Activated T-helper 1 cell treated with anti-CD3 and anti-CD28 coated beads, Interleukin-2, amount 50 U/mL, for 16 hours (primary cell): ENCODE results near the gene NUTM2G.
"Not testable (repeated sequence)": the region's sequence is repeated elsewhere in the genome, so short reads cannot be mapped to it uniquely, and the experiment has no call there.

ENCODE experiments used
- DNase-seq, 2 donors: peaks; one replicate each; pipeline ENCODE4 v3.0.0-alpha.2; 2020; ENCODE audit warnings: low read depth in 1 of 2, low spot score in 1 of 2

Gene NUTM2G

DNA sequence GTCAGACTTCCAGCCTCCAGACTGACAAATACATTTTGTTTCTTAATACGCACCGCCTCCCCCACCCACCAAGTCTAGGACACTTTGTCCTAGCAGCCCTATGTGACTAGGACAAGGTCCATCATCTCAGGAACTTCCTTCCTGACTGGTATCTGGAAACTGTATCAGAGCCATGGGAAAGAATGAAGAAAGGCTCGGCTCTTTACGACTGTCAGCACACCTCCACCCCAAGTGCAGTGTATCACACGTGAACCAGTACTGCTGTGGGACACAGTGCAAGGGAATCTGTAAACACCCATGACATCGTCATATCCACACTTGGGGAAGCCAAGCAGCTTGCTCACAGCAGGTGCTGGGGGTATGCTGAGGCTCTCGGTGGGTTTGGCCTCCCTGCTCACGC is 13.0 kb downstream of the NUTM2G start:
- DNase-seq = not testable (repeated sequence)

- DNase-seq = not testable (repeated sequence)
These were observed 13.5 kb downstream of the NUTM2G start for GRCh38 chr9:96942181-96942580.

DNA sequence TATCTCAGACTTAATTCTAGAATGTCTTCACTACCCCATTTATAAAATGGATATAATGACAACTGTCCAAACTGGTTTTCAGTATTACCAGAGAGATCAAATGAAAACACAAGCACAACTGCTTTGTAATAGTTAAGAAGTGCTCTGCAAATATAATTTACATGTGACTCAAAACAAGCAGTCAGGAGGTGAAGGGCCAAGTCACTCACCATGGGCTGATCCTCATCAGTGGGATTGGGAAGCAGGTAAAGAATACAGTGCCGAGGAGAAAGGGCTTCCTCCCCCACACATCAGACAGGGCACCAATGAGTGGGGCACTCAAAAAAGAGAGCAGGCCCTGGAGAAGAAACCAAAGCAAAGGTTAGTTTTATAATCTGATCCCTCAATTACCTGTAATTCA is 20.7 kb downstream of the NUTM2G start:
- not testable (repeated sequence) for DNase-seq

- DNase-seq = not testable (repeated sequence)
These were observed 21.9 kb downstream of the NUTM2G start for GRCh38 chr9:96950539-96950938.

DNA sequence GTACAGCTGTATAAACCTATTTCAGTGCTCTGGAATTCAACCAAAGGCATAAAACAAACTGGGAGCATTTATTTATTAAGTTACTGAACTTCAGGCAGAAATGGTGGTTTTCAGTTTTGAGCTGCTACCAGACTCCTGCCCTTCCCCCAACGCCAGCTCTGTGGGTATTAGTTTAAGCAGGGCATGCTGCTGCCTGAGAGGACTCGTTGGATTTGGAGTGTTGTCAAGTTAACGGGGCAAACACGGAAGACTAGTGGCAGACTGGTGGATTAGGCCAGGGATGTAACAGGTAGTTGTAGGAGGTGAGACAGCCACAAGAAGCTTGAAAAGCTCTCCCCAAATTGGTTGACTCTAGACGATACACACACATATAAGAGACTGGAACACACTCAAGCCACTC is 38.9 kb downstream of the NUTM2G start:
- not testable (repeated sequence) for DNase-seq

GRCh38 chr9:96972552-96972951 is 43.9 kb downstream of the NUTM2G start:
- not testable (repeated sequence) for DNase-seq

DNA sequence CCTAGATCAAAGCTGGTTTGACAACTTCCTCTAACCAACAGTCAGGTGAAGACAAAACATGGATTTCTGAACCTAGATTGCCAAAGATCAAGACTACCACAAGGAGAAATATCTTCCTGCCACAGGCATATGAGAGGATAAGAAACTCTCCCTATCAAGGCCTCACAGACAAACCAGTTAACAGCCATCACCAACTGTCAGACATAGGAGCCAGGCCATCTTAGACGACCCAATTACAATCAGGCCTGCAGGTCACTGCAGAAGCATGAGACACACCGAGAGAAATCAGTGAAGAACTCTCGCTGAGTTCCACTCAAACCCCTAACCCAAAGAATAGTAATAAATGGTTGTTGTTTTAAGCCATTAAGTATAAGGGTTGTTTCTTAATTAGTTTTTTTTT is 45.4 kb downstream of the NUTM2G start:
- not testable (repeated sequence) for DNase-seq

DNA sequence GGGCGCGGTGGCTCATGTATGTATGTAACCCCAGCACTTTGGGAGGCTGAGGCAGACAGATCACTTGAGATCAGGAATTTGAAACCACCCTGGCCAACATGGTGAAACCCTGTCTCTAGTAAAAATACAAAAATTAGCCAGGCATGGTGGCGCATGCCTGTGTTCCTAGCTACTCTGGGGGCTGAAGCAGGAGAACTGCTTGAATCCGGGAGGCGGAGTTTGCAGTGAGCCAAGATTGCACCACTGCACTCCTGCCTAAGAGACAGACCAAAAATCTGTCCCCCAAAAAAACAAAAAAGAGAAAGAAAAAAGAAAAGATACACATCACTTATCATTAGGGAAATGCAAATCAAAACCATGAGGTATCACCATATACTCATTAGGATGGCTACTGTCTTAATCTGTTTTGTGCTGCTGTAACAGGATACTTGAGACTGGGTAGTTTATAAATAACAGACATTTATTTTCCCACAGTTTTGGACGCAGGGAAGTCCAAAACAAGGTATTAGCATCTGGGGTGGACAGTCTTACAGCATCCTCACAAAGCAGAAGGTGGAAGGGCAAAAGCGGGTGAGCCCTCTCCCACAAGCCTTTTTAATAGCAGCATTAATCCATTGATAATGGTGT is 55.0 kb downstream of the NUTM2G start:
- DNase-seq = not testable (repeated sequence)

GRCh38 chr9:96984139-96984538 is 55.5 kb downstream of the NUTM2G start:
- DNase-seq = not testable (repeated sequence)

DNA sequence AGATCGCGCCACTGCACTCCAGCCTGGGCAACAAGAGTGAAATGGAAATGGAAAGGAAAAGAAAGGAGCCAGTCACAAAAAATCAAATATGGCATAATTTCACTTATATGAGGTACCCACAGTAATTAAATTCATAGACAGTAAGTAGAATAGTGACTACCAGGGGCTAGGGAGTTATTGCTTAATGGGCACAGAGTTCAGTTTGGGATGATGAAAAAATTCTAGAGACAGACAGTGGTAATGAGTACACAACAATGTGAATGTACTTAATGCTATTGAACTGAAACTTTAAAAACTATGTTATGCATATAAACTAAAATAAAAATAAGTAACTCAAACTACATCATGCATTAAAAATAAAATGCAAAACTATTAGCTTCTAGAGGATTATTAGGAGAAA is 56.2 kb downstream of the NUTM2G start:
- not testable (repeated sequence) for DNase-seq
